H1 (cell line): ENCODE data around the gene CDK8. TPM values are rescaled to one million over a fixed set of nuclear protein-coding genes. Genes with fewer than 3 reads are reported as not detected.

Experiments
- CTCF ChIA-PET: fragments of 300-600 bp; sonication (Branson Sonifier 250); formaldehyde crosslinking; loops from one replicate; lab custom pipeline; 2021; ENCODE audit not compliant: partially characterized antibody; lab: Charles Lee
- POLR2A ChIA-PET: fragments of 300-600 bp; sonication (Branson Sonifier 250); formaldehyde crosslinking; loops from one replicate; lab custom pipeline; 2021; ENCODE audit warnings: inconsistent platforms; ENCODE audit not compliant: partially characterized antibody; lab: Charles Lee
- DNase-seq, 2 experiments: peaks; one replicate each; pipeline versions ENCODE4 v3.0.0 to v3.0.0-alpha.2; 2010 to 2022; ENCODE audit warnings: low spot score in 2 of 2, low read depth in 1 of 2, mixed read lengths in 1 of 2
- FAIRE-seq: peaks from 2 replicates; lab custom pipeline; 2011; peaks lifted over from hg19 to GRCh38; lab: Jason Lieb, UNC
- H2AFZ ChIP-seq: 2 replicates; pipeline ENCODE4 v1.8.1; 2012; ENCODE audit warnings: low read length, inconsistent platforms
- H2AK5ac ChIP-seq: 2 replicates; pipeline ENCODE4 v1.6.1; 2013; ENCODE audit warnings: low read depth, low read length
- H2BK120ac ChIP-seq: replicated peaks from 2 replicates; pipeline ENCODE3; 2013; ENCODE audit warnings: low read depth, low read length, inconsistent platforms
- H2BK12ac ChIP-seq: 2 replicates; pipeline ENCODE4 v1.6.1; 2013; ENCODE audit warnings: low read depth, low read length
- H2BK15ac ChIP-seq: 2 replicates; pipeline ENCODE4 v1.6.1; 2013; ENCODE audit warnings: low read length
- H2BK20ac ChIP-seq: 2 replicates; pipeline ENCODE4 v1.6.1; 2013; ENCODE audit warnings: low read length
- H2BK5ac ChIP-seq: 2 replicates; pipeline ENCODE4 v1.6.1; 2013; ENCODE audit warnings: low read depth, low read length
- H3K14ac ChIP-seq: 2 replicates; pipeline ENCODE4 v1.6.1; 2013; ENCODE audit warnings: inconsistent platforms; ENCODE audit not compliant: insufficient read length
- H3K18ac ChIP-seq: 2 replicates; pipeline ENCODE4 v1.6.1; 2013; ENCODE audit warnings: low read length; ENCODE audit errors: extremely low read depth
- H3K23ac ChIP-seq: 2 replicates; pipeline ENCODE4 v1.6.1; 2013; ENCODE audit warnings: inconsistent platforms; ENCODE audit not compliant: insufficient read length
- H3K23me2 ChIP-seq: 2 replicates; pipeline ENCODE4 v1.6.1; 2013; ENCODE audit warnings: low read depth, low read length
- H3K27ac ChIP-seq: 2 replicates; pipeline ENCODE4 v1.6.1; 2011; ENCODE audit warnings: low read depth, low read length, inconsistent platforms
- H3K27me3 ChIP-seq, 4 experiments: replicated peaks in 1 of 4; 1 replicate in 1 of 4; 2 replicates in 3 of 4; pipeline versions ENCODE4 v1.6.1 to v1.8.1; 2011 to 2013; ENCODE audit warnings: low read length in 3 of 4, mild to moderate bottlenecking in 3 of 4, inconsistent platforms in 2 of 4, mixed read lengths in 2 of 4, moderate library complexity in 1 of 4; ENCODE audit not compliant: control insufficient read depth in 3 of 4, insufficient read depth in 3 of 4; ENCODE audit errors: extremely low read depth in 1 of 4
- H3K36me3 ChIP-seq, 4 experiments: 2 replicates each; pipeline versions ENCODE4 v1.6.1 to v1.8.1; 2011 to 2013; ENCODE audit warnings: mild to moderate bottlenecking in 4 of 4, low read length in 3 of 4, moderate library complexity in 2 of 4, control low read depth in 1 of 4, inconsistent platforms in 1 of 4; ENCODE audit not compliant: insufficient read depth in 4 of 4, control insufficient read depth in 2 of 4
- H3K4ac ChIP-seq: replicated peaks from 2 replicates; pipeline ENCODE3; 2013; ENCODE audit warnings: low read length, low read depth, mixed read lengths, inconsistent platforms; ENCODE audit not compliant: insufficient read length
- H3K4me1 ChIP-seq, 4 experiments: replicated peaks in 1 of 4; 1 replicate in 1 of 4; 2 replicates in 3 of 4; pipeline versions ENCODE4 v1.6.1 to v1.8.1; 2011 to 2013; ENCODE audit warnings: low read length in 3 of 4, inconsistent platforms in 2 of 4, mixed read lengths in 1 of 4; ENCODE audit not compliant: insufficient read depth in 4 of 4, control insufficient read depth in 3 of 4
- H3K4me2 ChIP-seq, 2 experiments: 2 replicates each; pipeline versions ENCODE4 v1.6.1 to v1.8.1; 2011 to 2013; ENCODE audit warnings: low read depth in 2 of 2, low read length in 2 of 2, control low read depth in 1 of 2, inconsistent platforms in 1 of 2, mild to moderate bottlenecking in 1 of 2; ENCODE audit not compliant: insufficient read depth in 1 of 2
- H3K4me3 ChIP-seq, 4 experiments: fragments of 200-600, 300-600 bp in 1 of 4; sonication (generic), shearing (Covaris generic), sonication (Bioruptor Twin) in 1 of 4; 2 replicates each; pipeline versions ENCODE4 v1.5.1 to v1.8.1; 2011 to 2016; ENCODE audit warnings: low read length in 4 of 4, low read depth in 3 of 4, control low read depth in 2 of 4, inconsistent platforms in 2 of 4, mild to moderate bottlenecking in 2 of 4, mixed read lengths in 1 of 4, moderate library complexity in 1 of 4; ENCODE audit not compliant: insufficient read depth in 2 of 4; ENCODE audit errors: extremely low read depth in 1 of 4
- H3K56ac ChIP-seq: replicated peaks from 2 replicates; pipeline ENCODE3; 2013; ENCODE audit warnings: low read depth, mild to moderate bottlenecking, mixed read lengths, low read length, inconsistent platforms; ENCODE audit not compliant: insufficient read length
- H3K79me1 ChIP-seq: 2 replicates; pipeline ENCODE4 v1.6.1; 2013; ENCODE audit warnings: low read depth, low read length, control low read depth
- H3K79me2 ChIP-seq, 2 experiments: 2 replicates each; pipeline versions ENCODE4 v1.6.1 to v1.8.1; 2012 to 2013; ENCODE audit warnings: low read length in 2 of 2, mild to moderate bottlenecking in 2 of 2, inconsistent platforms in 1 of 2; ENCODE audit not compliant: insufficient read depth in 2 of 2, control insufficient read depth in 1 of 2
- H3K9ac ChIP-seq, 4 experiments: replicated peaks in 1 of 4; 1 replicate in 1 of 4; 2 replicates in 3 of 4; pipeline versions ENCODE4 v1.6.1 to v1.8.1; 2011 to 2013; ENCODE audit warnings: low read depth in 3 of 4, low read length in 3 of 4, control low read depth in 2 of 4, mild to moderate bottlenecking in 2 of 4, moderate library complexity in 2 of 4, inconsistent platforms in 1 of 4; ENCODE audit errors: extremely low read depth in 1 of 4
- H3K9me3 ChIP-seq, 2 experiments: 2 replicates each; pipeline versions ENCODE4 v1.6.1 to v1.8.1; 2012 to 2013; ENCODE audit warnings: mild to moderate bottlenecking in 2 of 2, moderate library complexity in 2 of 2, control low read depth in 1 of 2, inconsistent platforms in 1 of 2, low read depth in 1 of 2, low read length in 1 of 2, mixed read lengths in 1 of 2; ENCODE audit not compliant: insufficient read depth in 2 of 2
- H4K20me1 ChIP-seq, 2 experiments: replicated peaks in 1 of 2; 2 replicates each; pipeline versions ENCODE3 to v1.8.1; 2011 to 2013; ENCODE audit warnings: inconsistent platforms in 2 of 2, low read length in 2 of 2, mild to moderate bottlenecking in 1 of 2; ENCODE audit not compliant: insufficient read depth in 2 of 2, control insufficient read depth in 1 of 2
- H4K5ac ChIP-seq: 2 replicates; pipeline ENCODE4 v1.6.1; 2013; ENCODE audit warnings: low read length, low read depth, mixed read lengths, inconsistent platforms; ENCODE audit not compliant: insufficient read length
- H4K8ac ChIP-seq: 2 replicates; pipeline ENCODE4 v1.8.0; 2013; ENCODE audit warnings: mild to moderate bottlenecking, moderate library complexity, low read length, inconsistent platforms; ENCODE audit not compliant: insufficient read depth; ENCODE audit errors: extremely low read depth
- H4K91ac ChIP-seq: replicated peaks from 2 replicates; pipeline ENCODE3; 2013; ENCODE audit warnings: low read length, mixed read lengths, inconsistent platforms; ENCODE audit not compliant: insufficient read length
- BRCA1 ChIP-seq: IDR thresholded peaks from 2 replicates; pipeline ENCODE4 v1.6.1; 2012; ENCODE audit warnings: low read depth, low read length, improper control_type of control experiment
- CEBPB ChIP-seq: IDR thresholded peaks from 2 replicates; pipeline ENCODE4 v1.6.1; 2012; ENCODE audit warnings: low read depth, low read length
- CTCF ChIP-seq, 3 experiments: IDR thresholded peaks; 1 replicate in 2 of 3; 2 replicates in 1 of 3; pipeline versions ENCODE4 v1.5.1 to v1.6.1; 2011; ENCODE audit warnings: low read length in 3 of 3, mild to moderate bottlenecking in 3 of 3, inconsistent platforms in 2 of 3, low read depth in 1 of 3, moderate library complexity in 1 of 3; ENCODE audit not compliant: insufficient read depth in 1 of 3; ENCODE audit errors: control extremely low read depth in 1 of 3
- HDAC2 ChIP-seq, 2 experiments: fragments of 300-600 bp in 1 of 2; sonication (generic) in 1 of 2; IDR thresholded peaks; 2 replicates each; pipeline ENCODE4 v1.6.1; 2011 to 2012; ENCODE audit warnings: low read depth in 2 of 2, low read length in 2 of 2, mild to moderate bottlenecking in 2 of 2, moderate library complexity in 2 of 2, borderline replicate concordance in 1 of 2, inconsistent platforms in 1 of 2
- KDM1A ChIP-seq: fragments of 200-600, 300-600 bp; sonication (generic); IDR thresholded peaks from 2 replicates; pipeline ENCODE4 v1.7.1; 2016; ENCODE audit warnings: mild to moderate bottlenecking, low read length, borderline replicate concordance
- POLR2AphosphoS5 ChIP-seq: IDR thresholded peaks from 2 replicates; pipeline ENCODE4 v1.6.1; 2011; ENCODE audit warnings: low read depth, low read length
- RAD21 ChIP-seq, 2 experiments: IDR thresholded peaks in 1 of 2; conservative IDR thresholded peaks in 1 of 2; 2 replicates each; pipeline ENCODE4 v1.6.1; 2011; ENCODE audit warnings: low read depth in 2 of 2, low read length in 2 of 2, improper control_type of control experiment in 1 of 2, inconsistent platforms in 1 of 2, mild to moderate bottlenecking in 1 of 2, moderate library complexity in 1 of 2
- SP1 ChIP-seq: IDR thresholded peaks from 2 replicates; pipeline ENCODE4 v1.6.1; 2011; ENCODE audit warnings: low read depth, low read length
- SRF ChIP-seq: IDR thresholded peaks from 2 replicates; pipeline ENCODE4 v1.6.1; 2011; ENCODE audit warnings: mild to moderate bottlenecking, low read depth, low read length, moderate library complexity
- ZNF274 ChIP-seq: IDR thresholded peaks from 2 replicates; pipeline ENCODE4 v1.7.0; 2012; ENCODE audit warnings: low read length, borderline replicate concordance; ENCODE audit errors: extremely low read depth
- WGBS, 2 experiments: shearing (Covaris generic) in 1 of 2; methylation state at CpG; one replicate each; pipeline versions ENCODE4 v1.1.6 to v1.1.7; 2013 to 2015; ENCODE audit warnings: low lambda C conversion rate in 2 of 2, mixed read lengths in 2 of 2, inconsistent platforms in 1 of 2, low coverage in 1 of 2, missing lambda C conversion rate in 1 of 2; ENCODE audit not compliant: insufficient replicate concordance in 2 of 2, insufficient coverage in 1 of 2, insufficient read length in 1 of 2; ENCODE audit errors: extremely low coverage in 1 of 2, missing lambda C conversion rate in 1 of 2; 5-methylcytosine and 5-hydroxymethylcytosine counted together
- polyA plus RNA-seq, 7 experiments: library from polyadenylated mRNA; depleted of rRNA in 3 of 7; stranded (reverse) in 5 of 7; unstranded in 2 of 7; fragments of >200 nt in 5 of 7; fragments of 200-250 nt in 2 of 7; gene quantifications; 1 replicate in 5 of 7; 2 replicates in 1 of 7; 4 replicates in 1 of 7; pipeline versions ENCODE4 v1.2.1 to v1.2.3, GENCODE V29; 2011 to 2013; ENCODE audit warnings: missing spikeins in 2 of 7, mixed read lengths in 2 of 7
- total RNA-seq: library from RNA; stranded (reverse); fragmentation: NEBNext Ultra II Directional; extraction: Animal tissue kit (Norgen Biotek cat#: 25700); gene quantifications from 2 replicates; pipeline ENCODE4 v1.2.1, GENCODE V29; 2021
- TF ChIP-seq, protein P1 (sequence below): IDR thresholded peaks from 2 replicates; pipeline ENCODE4 v1.6.1; 2012; ENCODE audit warnings: inconsistent platforms

Gene CDK8
- total and polyA plus RNA-seq, 2 of the 8 experiments (the other 6 are each of a cell fraction or from before 2014, with no cell fraction given), result 22.1 to 25.6 TPM

DNA sequence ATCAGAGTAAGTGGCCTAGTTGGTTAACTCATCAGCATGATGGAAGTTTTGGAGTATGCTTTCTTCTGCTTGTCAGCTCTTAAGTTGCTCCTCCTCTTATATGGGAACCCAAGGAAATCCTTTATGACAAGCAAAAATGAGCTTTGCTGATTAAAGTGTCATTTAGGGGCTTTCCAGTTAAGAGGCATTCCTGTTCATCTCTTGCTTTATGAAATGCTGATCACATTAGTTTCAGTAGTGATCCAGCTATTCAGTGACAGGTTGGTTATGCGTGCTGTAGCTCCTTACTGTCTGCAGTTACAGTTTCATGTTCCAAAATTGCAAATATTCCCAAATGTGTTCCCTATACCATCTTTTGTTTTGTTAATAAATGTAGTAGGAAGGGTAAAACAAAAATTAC lies 146.6 kb downstream of the CDK8 start:
- H3K23me2 ChIP-seq, result no peaks in the 10 kb centered on the region
- DNase-seq (no peak), FAIRE-seq (no peak)
- H2BK5ac ChIP-seq, result no peak overlapping the region
- H3K4ac ChIP-seq, result no peak overlapping the region
- no peak overlapping the region for H3K23ac ChIP-seq
- no peaks in the 10 kb centered on the region for H3K27me3 ChIP-seq
- no peak overlapping the region; the same call in 1 of the 2 replicates for H3K27ac ChIP-seq
- WGBS, 2 experiments, result 89% methylated on average over 1 of the region's 1 CpG; no CpG with 5 or more reads in 1 of the 2 experiments
- no peak overlapping the region for H2AFZ ChIP-seq
- no peak overlapping the region for H4K8ac ChIP-seq
- no peaks in the 10 kb centered on the region for H4K20me1 ChIP-seq
- no peak for TF ChIP-seq SRF
- TF ChIP-seq CEBPB, result no peak
- TF ChIP-seq BRCA1, result no peak
- TF ChIP-seq ZNF274, result no peak
- TF ChIP-seq RAD21 (IDR thresholded peaks at IDR 0.05 in 1 of 2, conservative IDR thresholded peaks at IDR 0.05 in 1 of 2; ENCODE audit: low read depth in 2 of 2, low read length in 2 of 2), result no peak
- no peak for TF ChIP-seq POLR2AphosphoS5
- TF ChIP-seq SP1, result no peak
- no peak for TF ChIP-seq KDM1A
- TF ChIP-seq CTCF (IDR thresholded peaks at IDR 0.05; ENCODE audit: control extremely low read depth in 1 of 3, insufficient read depth in 1 of 3, low read depth in 1 of 3, low read length in 3 of 3), result no peak
- TF ChIP-seq, protein P1, sequence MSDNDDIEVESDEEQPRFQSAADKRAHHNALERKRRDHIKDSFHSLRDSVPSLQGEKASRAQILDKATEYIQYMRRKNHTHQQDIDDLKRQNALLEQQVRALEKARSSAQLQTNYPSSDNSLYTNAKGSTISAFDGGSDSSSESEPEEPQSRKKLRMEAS, result no peak
- no peak for TF ChIP-seq HDAC2 (IDR thresholded peaks at IDR 0.05; ENCODE audit: borderline replicate concordance in 1 of 2, low read depth in 2 of 2, low read length in 2 of 2)
- no peak overlapping the region for H3K4me3 ChIP-seq
- no peaks in the 10 kb centered on the region for H3K79me1 ChIP-seq
- H3K9me3 ChIP-seq, result no peaks in the 10 kb centered on the region
- ChIA-PET POLR2A (no interaction called here), CTCF (interaction anchor here (0.6 to 1.1 kb wide), 6 partner anchors 24 to 245 kb away, joined by 3 to 4 read pairs (median 3); no protein-coding TSS in a partner anchor)
- H3K36me3 ChIP-seq, result peaks cover 0 to 31% (median 10%) of the 10 kb centered on the region in 4 experiments; a peak in 4 of 8 replicates
- H2BK20ac ChIP-seq, result no peak overlapping the region
- no peaks in the 10 kb centered on the region for H3K4me1 ChIP-seq
- no peak overlapping the region for H4K5ac ChIP-seq
- no peak overlapping the region for H3K9ac ChIP-seq
- H3K14ac ChIP-seq, result no peak overlapping the region
- H2BK15ac ChIP-seq, result no peak overlapping the region
- H3K79me2 ChIP-seq, result no peaks in the 10 kb centered on the region
- no peak overlapping the region for H4K91ac ChIP-seq
- no peak overlapping the region for H2BK120ac ChIP-seq
- no peak overlapping the region for H3K4me2 ChIP-seq
- no peak overlapping the region for H3K56ac ChIP-seq
- H2AK5ac ChIP-seq, result no peak overlapping the region
- H2BK12ac ChIP-seq, result no peak overlapping the region
- no peak overlapping the region for H3K18ac ChIP-seq
